ENCODE data around the gene LSM4. TPM values are rescaled to one million over a fixed set of nuclear protein-coding genes. Genes with fewer than 3 reads are reported as not detected.

Gene LSM4
- total RNA-seq, 1 donor from 2014 or later, result 150 TPM

DNA sequence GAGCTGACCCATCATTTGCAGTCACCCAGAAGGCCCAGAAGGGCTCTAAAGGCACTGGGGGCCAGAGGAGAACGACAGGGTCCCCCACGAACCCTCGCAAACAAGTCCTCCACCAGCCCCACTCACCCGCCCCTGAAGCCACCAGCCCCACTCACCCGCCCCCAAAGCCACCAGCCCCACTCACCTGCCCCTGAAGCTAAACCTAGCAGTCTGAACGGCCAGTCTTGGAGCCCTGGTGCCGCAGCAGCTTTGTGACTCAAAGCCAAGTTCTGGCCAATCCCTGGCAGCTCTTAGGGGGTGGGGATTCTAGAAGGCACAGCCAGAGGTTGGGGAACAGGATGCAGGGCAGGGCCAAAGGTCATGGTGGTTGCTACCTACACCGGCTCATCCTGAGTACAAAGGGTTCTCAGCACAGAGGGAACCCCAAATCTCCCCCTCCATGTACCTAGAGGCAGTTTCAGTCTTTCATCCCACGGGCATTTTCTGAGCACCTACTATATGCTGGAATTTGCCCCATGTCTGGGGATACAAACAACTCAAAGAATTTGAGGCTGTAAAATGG lies 48.6 kb downstream of the LSM4 start, which contains the start of gene IQCN:
Gene IQCN, minus strand, starts transcription at position 234 of the 562 bp plus-strand sequence. CDS start 4,974 bp downstream, outside the sequence.
- H3K27me3 Mint-ChIP-seq, result no peaks in the 10 kb centered on the region
- TF ChIP-seq, protein P1, sequence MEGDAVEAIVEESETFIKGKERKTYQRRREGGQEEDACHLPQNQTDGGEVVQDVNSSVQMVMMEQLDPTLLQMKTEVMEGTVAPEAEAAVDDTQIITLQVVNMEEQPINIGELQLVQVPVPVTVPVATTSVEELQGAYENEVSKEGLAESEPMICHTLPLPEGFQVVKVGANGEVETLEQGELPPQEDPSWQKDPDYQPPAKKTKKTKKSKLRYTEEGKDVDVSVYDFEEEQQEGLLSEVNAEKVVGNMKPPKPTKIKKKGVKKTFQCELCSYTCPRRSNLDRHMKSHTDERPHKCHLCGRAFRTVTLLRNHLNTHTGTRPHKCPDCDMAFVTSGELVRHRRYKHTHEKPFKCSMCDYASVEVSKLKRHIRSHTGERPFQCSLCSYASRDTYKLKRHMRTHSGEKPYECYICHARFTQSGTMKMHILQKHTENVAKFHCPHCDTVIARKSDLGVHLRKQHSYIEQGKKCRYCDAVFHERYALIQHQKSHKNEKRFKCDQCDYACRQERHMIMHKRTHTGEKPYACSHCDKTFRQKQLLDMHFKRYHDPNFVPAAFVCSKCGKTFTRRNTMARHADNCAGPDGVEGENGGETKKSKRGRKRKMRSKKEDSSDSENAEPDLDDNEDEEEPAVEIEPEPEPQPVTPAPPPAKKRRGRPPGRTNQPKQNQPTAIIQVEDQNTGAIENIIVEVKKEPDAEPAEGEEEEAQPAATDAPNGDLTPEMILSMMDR (IDR thresholded peaks at IDR 0.05; ENCODE audit: unreplicated experiment), result no peak
- H3K9me3 Mint-ChIP-seq (ENCODE audit: low read depth), result no peaks in the 10 kb centered on the region
- peaks cover 7% of the 10 kb centered on the region for H3K4me1 Mint-ChIP-seq (ENCODE audit: low read depth)
- H3K36me3 Mint-ChIP-seq (ENCODE audit: insufficient read depth), result peaks cover 5% of the 10 kb centered on the region
- H3K4me3 Mint-ChIP-seq (ENCODE audit: low read depth), result no peak within 1 kb of the TSS
- DNase-seq (ENCODE audit: low spot score, unreplicated experiment), result no peak
- peak within 1 kb of the TSS; percentile 49 for H3K27ac Mint-ChIP-seq

GRCh38 chr19:18273561-18274218 lies 49.2 kb downstream of the LSM4 start:
- H3K27me3 Mint-ChIP-seq, result no peaks in the 10 kb centered on the region
- DNase-seq (ENCODE audit: low spot score, unreplicated experiment), result no peak
- H3K27ac Mint-ChIP-seq, result no peak overlapping the region
- no peak overlapping the region for H3K4me3 Mint-ChIP-seq (ENCODE audit: low read depth)
- peaks cover 3% of the 10 kb centered on the region for H3K36me3 Mint-ChIP-seq (ENCODE audit: insufficient read depth)
- TF ChIP-seq, protein P1 (IDR thresholded peaks at IDR 0.05; ENCODE audit: unreplicated experiment), result no peak
- no peaks in the 10 kb centered on the region for H3K9me3 Mint-ChIP-seq (ENCODE audit: low read depth)
- H3K4me1 Mint-ChIP-seq (ENCODE audit: low read depth), result peaks cover 3% of the 10 kb centered on the region

DNA sequence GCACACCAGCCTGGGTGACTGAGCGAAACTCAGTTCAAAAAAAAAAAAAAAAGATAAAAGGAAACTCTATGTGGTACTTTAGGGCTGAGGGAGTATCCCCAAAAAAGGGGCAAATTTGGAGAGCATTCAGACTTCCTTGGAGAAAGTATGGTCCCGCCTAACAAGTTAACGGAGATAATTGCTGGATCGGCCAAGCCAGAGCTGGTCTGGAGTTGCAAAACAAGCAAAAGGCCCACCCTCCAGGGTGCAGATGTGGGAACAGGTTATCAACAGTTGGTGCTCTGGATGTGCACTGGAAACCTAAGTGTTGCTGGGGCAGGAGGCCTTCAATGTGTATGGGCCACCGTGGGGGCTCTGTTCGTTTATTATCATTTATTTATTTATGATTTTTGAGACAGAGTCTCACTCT lies 51.4 kb downstream of the LSM4 start:
- Mint-ChIP-seq H3K9me3 (ENCODE audit: low read depth) (no peaks in the 10 kb centered on the region), H3K4me1 (ENCODE audit: low read depth) (no peaks in the 10 kb centered on the region), H3K36me3 (ENCODE audit: insufficient read depth) (peaks cover 6% of the 10 kb centered on the region), H3K27ac (no peak overlapping the region), H3K4me3 (ENCODE audit: low read depth) (no peak overlapping the region), H3K27me3 (no peaks in the 10 kb centered on the region)
- TF ChIP-seq, protein P1 (IDR thresholded peaks at IDR 0.05; ENCODE audit: unreplicated experiment), result no peak
- DNase-seq (ENCODE audit: low spot score, unreplicated experiment), result no peak

GRCh38 chr19:18270326-18270725 lies 52.5 kb downstream of the LSM4 start:
- TF ChIP-seq, protein P1 (IDR thresholded peaks at IDR 0.05; ENCODE audit: unreplicated experiment), result no peak
- Mint-ChIP-seq H3K9me3 (ENCODE audit: low read depth) (no peaks in the 10 kb centered on the region), H3K4me3 (ENCODE audit: low read depth) (no peak overlapping the region), H3K4me1 (ENCODE audit: low read depth) (no peaks in the 10 kb centered on the region), H3K27ac (no peak overlapping the region), H3K36me3 (ENCODE audit: insufficient read depth) (peaks cover 12% of the 10 kb centered on the region), H3K27me3 (no peaks in the 10 kb centered on the region)
- no peak for DNase-seq (ENCODE audit: low spot score, unreplicated experiment)

DNA sequence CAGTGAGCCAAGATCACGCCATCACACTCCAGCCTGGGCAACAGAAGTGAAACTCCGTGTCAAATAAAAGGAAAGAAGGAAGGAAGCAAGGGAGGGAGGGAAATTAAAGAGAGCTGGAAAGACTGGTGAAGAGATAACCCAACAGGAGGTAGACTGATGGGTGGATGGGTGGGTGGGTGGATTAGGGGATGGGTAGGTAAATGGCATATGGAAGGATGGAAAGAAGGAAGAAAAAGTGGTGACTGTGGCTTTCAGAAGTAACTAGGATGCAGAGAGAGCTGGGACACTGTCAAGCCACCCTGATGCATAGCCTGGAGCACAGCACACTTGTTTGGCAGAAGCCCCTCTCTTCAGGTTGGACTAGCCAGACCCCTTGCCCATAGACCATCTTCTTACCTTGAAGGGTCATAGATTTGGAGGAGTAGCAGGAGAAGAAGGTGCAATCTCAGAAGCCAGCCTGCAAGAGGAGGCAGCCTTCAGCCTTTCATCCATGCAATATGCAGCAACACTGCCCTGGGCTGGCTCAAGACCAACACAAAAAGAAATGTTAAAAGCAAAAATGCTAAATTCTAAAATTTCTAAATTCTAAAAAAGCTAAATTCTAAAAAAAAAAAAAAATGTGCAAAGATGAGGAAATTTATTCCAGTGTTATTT lies 53.7 kb downstream of the LSM4 start:
- Mint-ChIP-seq H3K4me1 (ENCODE audit: low read depth) (no peaks in the 10 kb centered on the region), H3K36me3 (ENCODE audit: insufficient read depth) (peaks cover 14% of the 10 kb centered on the region), H3K9me3 (ENCODE audit: low read depth) (no peaks in the 10 kb centered on the region), H3K4me3 (ENCODE audit: low read depth) (no peak overlapping the region), H3K27me3 (no peaks in the 10 kb centered on the region), H3K27ac (peak overlapping the region; percentile 64)
- TF ChIP-seq, protein P1 (IDR thresholded peaks at IDR 0.05; ENCODE audit: unreplicated experiment), result no peak
- no peak for DNase-seq (ENCODE audit: low spot score, unreplicated experiment)

Data from progenitor cell of endocrine pancreas (in vitro differentiated cells).